CD4-positive, CD25-positive, alpha-beta regulatory T cell (primary cell): ENCODE results near the gene ZNF595. TPM values are rescaled to one million over a fixed set of nuclear protein-coding genes. Genes with fewer than 3 reads are reported as not detected.
A peak's percentile ranks its signal among the peaks of the same experiment; 100 is the strongest.
"Not testable (repeated sequence)": the region's sequence is repeated elsewhere in the genome, so short reads cannot be mapped to it uniquely, and the experiment has no call there.

Experiments
- ATAC-seq, 2 donors: fragments of 150-1000 bp; cut with Tn5 transposase; one replicate each; pipeline ENCODE4 v1.10.0; 2021; ENCODE audit warnings: low read depth in 2 of 2, moderate number of reproducible peaks in 2 of 2, moderate library complexity in 1 of 2
- DNase-seq, 3 donors: peaks; one replicate each; pipeline versions ENCODE4 v3.0.0 to v3.0.0-alpha.2; 2012 to 2022; ENCODE audit warnings: mixed read lengths in 1 of 3
- H3K27ac ChIP-seq: one replicate; pipeline ENCODE4 v1.7.0; 2013; ENCODE audit warnings: mild to moderate bottlenecking, low read length; ENCODE audit not compliant: insufficient read depth, poor library complexity, severe bottlenecking
- H3K27me3 ChIP-seq: one replicate; pipeline ENCODE4 v1.7.0; 2013; ENCODE audit warnings: low read length; ENCODE audit not compliant: control insufficient read depth, insufficient read depth
- H3K36me3 ChIP-seq: one replicate; pipeline ENCODE4 v1.7.0; 2013; ENCODE audit warnings: mild to moderate bottlenecking, low read length, moderate library complexity; ENCODE audit not compliant: control insufficient read depth, insufficient read depth
- H3K4me1 ChIP-seq: 2 replicates; pipeline ENCODE4 v1.7.0; 2013; ENCODE audit warnings: mild to moderate bottlenecking, low read length; ENCODE audit not compliant: insufficient read depth, control insufficient read depth, poor library complexity, severe bottlenecking
- H3K4me3 ChIP-seq: one replicate; pipeline ENCODE4 v1.7.0; 2013; ENCODE audit warnings: low read depth, mild to moderate bottlenecking, low read length, moderate library complexity
- H3K9me3 ChIP-seq, 2 experiments: 1 replicate in 1 of 2; 2 replicates in 1 of 2; pipeline ENCODE4 v1.7.0; 2013; ENCODE audit warnings: low read length in 2 of 2, mild to moderate bottlenecking in 1 of 2, moderate library complexity in 1 of 2; ENCODE audit not compliant: control insufficient read depth in 2 of 2
- H3K27ac Mint-ChIP-seq, 3 donors: one replicate each; pipeline ENCODE4 v1.8.0; 2020 to 2022; ENCODE audit warnings: mild to moderate bottlenecking in 3 of 3, mixed read lengths in 3 of 3, moderate library complexity in 2 of 3
- H3K27me3 Mint-ChIP-seq: one replicate; pipeline ENCODE4 v1.8.0; 2022; ENCODE audit warnings: mild to moderate bottlenecking, mixed read lengths
- H3K36me3 Mint-ChIP-seq: one replicate; pipeline ENCODE4 v1.8.0; 2020; ENCODE audit warnings: mixed read lengths
- H3K4me1 Mint-ChIP-seq, 4 donors: one replicate each; pipeline ENCODE4 v1.8.0; 2020 to 2022; ENCODE audit warnings: mixed read lengths in 4 of 4, mild to moderate bottlenecking in 1 of 4
- H3K4me3 Mint-ChIP-seq, 4 donors: one replicate each; pipeline ENCODE4 v1.8.0; 2020 to 2022; ENCODE audit warnings: mild to moderate bottlenecking in 4 of 4, mixed read lengths in 4 of 4, moderate library complexity in 3 of 4
- H3K9me3 Mint-ChIP-seq, 7 donors: one replicate each; pipeline ENCODE4 v1.8.0; 2020 to 2022; ENCODE audit warnings: mixed read lengths in 7 of 7, mild to moderate bottlenecking in 3 of 7, moderate library complexity in 2 of 7
- polyA plus RNA-seq, 4 donors: library from polyadenylated mRNA; unstranded; fragments of 300-500 nt; fragmentation: Illumina TruSeq; gene quantifications; one replicate each; pipeline ENCODE4 v1.2.3, GENCODE V29; 2021
- total RNA-seq: library from RNA; stranded (reverse); gene quantifications from one replicate; pipeline ENCODE4 v1.2.3, GENCODE V29; 2022

Gene ZNF595
- total and polyA plus RNA-seq, 5 donors from 2014 or later = 0.76 to 12.5 (median 10.3) TPM

- Histone ChIP-seq H3K9me3 (peaks cover 15 to 46% of the 10 kb centered on the region in 2 experiments), H3K36me3 (peaks cover 4% of the 10 kb centered on the region), H3K4me3 (peak overlapping the region; percentile 27), H3K27me3 (no peaks in the 10 kb centered on the region), H3K4me1 (peaks cover 20% of the 10 kb centered on the region), H3K27ac (no peak overlapping the region)
- H3K4me1 Mint-ChIP-seq = peaks cover 11 to 41% (median 24%) of the 10 kb centered on the region in 4 donors
- peaks cover 21% of the 10 kb centered on the region for H3K36me3 Mint-ChIP-seq
- ATAC-seq = no peak
- H3K9me3 Mint-ChIP-seq = peaks cover 0 to 57% (median 8%) of the 10 kb centered on the region in 7 donors
- H3K4me3 Mint-ChIP-seq = peak overlapping the region in 3 of 4 donors; percentile 10 to 75 (median 57)
- no peak overlapping the region for H3K27ac Mint-ChIP-seq
- peak in 1 of 3 donors; percentile 21 for DNase-seq
- H3K27me3 Mint-ChIP-seq = peaks cover 5% of the 10 kb centered on the region
Measured at GRCh38 chr4:121408-122084, 68.4 kb downstream of the ZNF595 start.

DNA sequence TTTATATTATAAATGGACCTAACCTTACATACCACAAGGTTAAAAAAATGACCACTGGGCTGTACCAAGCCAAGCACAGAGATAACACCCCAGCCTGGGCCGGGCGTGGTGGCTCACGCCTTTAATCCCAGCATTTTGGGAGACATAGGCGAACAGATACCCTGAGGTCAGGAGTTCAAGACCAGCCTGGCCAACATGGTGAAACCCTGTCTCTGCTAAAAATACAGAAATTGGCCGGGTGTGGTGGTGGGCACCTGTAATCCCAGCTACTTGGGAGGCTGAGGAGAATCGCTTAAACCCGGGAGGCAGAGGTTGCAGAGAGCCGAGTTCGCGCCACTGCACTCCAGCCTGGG is 70.8 kb downstream of the ZNF595 start:
- Mint-ChIP-seq H3K4me1 (peaks cover 11 to 47% (median 24%) of the 10 kb centered on the region in 4 donors), H3K27ac (peak overlapping the region; percentile 91 to 97 (median 97)), H3K4me3 (peak overlapping the region; percentile 97 to 100 (median 98)), H3K36me3 (peaks cover 36% of the 10 kb centered on the region), H3K9me3 (peaks cover 0 to 62% (median 6%) of the 10 kb centered on the region in 7 donors)
- Histone ChIP-seq H3K4me3 (peak overlapping the region; percentile 87), H3K9me3 (peaks cover 24 to 61% of the 10 kb centered on the region in 2 experiments), H3K36me3 (peaks cover 27% of the 10 kb centered on the region), H3K4me1 (peaks cover 20% of the 10 kb centered on the region), H3K27ac (peak overlapping the region; percentile 88)
- DNase-seq, H3K27me3 Mint-ChIP-seq, ATAC-seq, H3K27me3 ChIP-seq: not testable (repeated sequence)

- Histone ChIP-seq H3K27ac (peak within 1 kb of the TSS; percentile 88), H3K27me3 (no peaks in the 10 kb centered on the region), H3K4me3 (peak within 1 kb of the TSS; percentile 87), H3K36me3 (peaks cover 27% of the 10 kb centered on the region), H3K4me1 (peaks cover 20% of the 10 kb centered on the region), H3K9me3 (peaks cover 20 to 61% of the 10 kb centered on the region in 2 experiments)
- Mint-ChIP-seq H3K27me3 (peaks cover 5% of the 10 kb centered on the region), H3K4me3 (peak within 1 kb of the TSS; percentile 97 to 100 (median 98)), H3K36me3 (peaks cover 42% of the 10 kb centered on the region), H3K9me3 (peaks cover 0 to 68% (median 6%) of the 10 kb centered on the region in 7 donors), H3K27ac (peak within 1 kb of the TSS; percentile 91 to 97 (median 97)), H3K4me1 (peaks cover 11 to 47% (median 24%) of the 10 kb centered on the region in 4 donors)
- DNase-seq (peak; percentile 82 to 95 (median 85)), ATAC-seq (peak; percentile 97 to 99)
Measured at GRCh38 chr4:124275-125081, 71.4 kb downstream of the ZNF595 start, which contains the start of gene ZNF718. Gene ZNF718, plus strand, starts transcription at chr4:124501. Its CDS starts 170 bp downstream, at chr4:124671.

DNA sequence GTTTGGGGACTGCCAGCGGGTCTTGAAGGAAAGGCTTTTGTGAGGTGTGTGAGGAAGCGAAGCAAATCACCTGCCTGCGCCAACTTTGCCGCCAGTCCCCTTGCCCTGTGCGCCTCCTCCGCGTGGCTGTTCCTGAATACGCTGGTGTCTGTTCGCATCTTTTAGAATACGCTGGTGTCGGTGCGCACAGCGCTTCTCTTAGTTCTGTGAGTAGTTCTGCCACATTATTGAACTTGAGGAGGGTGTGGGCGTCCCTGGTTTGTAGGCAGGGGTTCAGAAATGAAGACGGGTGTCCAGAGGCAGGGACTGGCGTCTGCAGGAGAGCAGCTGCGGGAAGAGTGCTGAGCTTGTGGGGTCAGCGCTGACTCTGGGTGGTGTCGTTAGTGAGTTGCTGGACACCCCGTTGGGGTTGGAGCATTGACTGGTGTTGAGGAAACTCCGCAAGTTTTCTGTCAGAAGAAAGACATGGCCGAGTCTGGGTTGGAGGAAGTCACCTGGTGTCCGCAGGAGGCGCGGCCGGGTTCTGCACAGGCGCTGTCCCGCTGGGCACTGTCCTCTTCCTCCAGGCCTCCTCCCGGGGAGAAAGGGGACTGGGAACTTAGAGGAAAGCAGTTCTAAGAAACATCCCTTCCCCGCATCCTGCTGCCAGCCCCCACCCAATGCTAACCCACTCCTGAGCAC is 72.1 kb downstream of the ZNF595 start:
- Histone ChIP-seq H3K36me3 (peaks cover 27% of the 10 kb centered on the region), H3K9me3 (peaks cover 27 to 62% of the 10 kb centered on the region in 2 experiments), H3K4me1 (peaks cover 20% of the 10 kb centered on the region), H3K27me3 (no peaks in the 10 kb centered on the region), H3K4me3 (peak overlapping the region; percentile 87), H3K27ac (peak overlapping the region; percentile 88)
- ATAC-seq (no peak), DNase-seq (peak in 1 of 3 donors; percentile 14)
- Mint-ChIP-seq H3K36me3 (peaks cover 49% of the 10 kb centered on the region), H3K27me3 (peaks cover 5% of the 10 kb centered on the region), H3K4me1 (peaks cover 11 to 47% (median 24%) of the 10 kb centered on the region in 4 donors), H3K9me3 (peaks cover 0 to 72% (median 10%) of the 10 kb centered on the region in 7 donors), H3K27ac (peak overlapping the region; percentile 63 to 97 (median 97)), H3K4me3 (peak overlapping the region; percentile 97 to 100 (median 98))

GRCh38 chr4:125833-126232 is 72.7 kb downstream of the ZNF595 start:
- peaks cover 30% of the 10 kb centered on the region for H3K36me3 ChIP-seq
- ATAC-seq (no peak), DNase-seq (no peak)
- Mint-ChIP-seq H3K9me3 (peaks cover 0 to 70% (median 10%) of the 10 kb centered on the region in 7 donors), H3K27ac (peak overlapping the region; percentile 31 to 63 (median 60)), H3K4me3 (peak overlapping the region; percentile 97 to 100 (median 98)), H3K36me3 (peaks cover 51% of the 10 kb centered on the region), H3K4me1 (peaks cover 11 to 42% (median 24%) of the 10 kb centered on the region in 4 donors), H3K27me3 (peaks cover 5% of the 10 kb centered on the region)
- peak overlapping the region; percentile 88 for H3K27ac ChIP-seq
- H3K9me3 ChIP-seq = peaks cover 25 to 59% of the 10 kb centered on the region in 2 experiments
- peaks cover 18% of the 10 kb centered on the region for H3K4me1 ChIP-seq
- no peaks in the 10 kb centered on the region for H3K27me3 ChIP-seq
- peak overlapping the region; percentile 87 for H3K4me3 ChIP-seq

GRCh38 chr4:132483-132882 is 79.4 kb downstream of the ZNF595 start:
- H3K9me3 Mint-ChIP-seq = peaks cover 0 to 69% (median 19%) of the 10 kb centered on the region in 7 donors
- Histone ChIP-seq H3K9me3 (peaks cover 55 to 75% of the 10 kb centered on the region in 2 experiments), H3K4me3 (no peak overlapping the region), H3K27me3 (no peaks in the 10 kb centered on the region), H3K4me1 (no peaks in the 10 kb centered on the region), H3K27ac (no peak overlapping the region), H3K36me3 (peaks cover 74% of the 10 kb centered on the region)
- peaks cover 0 to 5% (median 3%) of the 10 kb centered on the region in 4 donors for H3K4me1 Mint-ChIP-seq
- no peaks in the 10 kb centered on the region for H3K27me3 Mint-ChIP-seq
- no peak overlapping the region for H3K4me3 Mint-ChIP-seq
- H3K27ac Mint-ChIP-seq = no peak overlapping the region
- ATAC-seq = no peak
- peaks cover 68% of the 10 kb centered on the region for H3K36me3 Mint-ChIP-seq
- DNase-seq = no peak
